GM12892 (cell line): ENCODE results near the gene LLGL2.

Source experiments
- DNase-seq: peaks from one replicate; pipeline ENCODE4 v3.0.0; 2011; ENCODE audit not compliant: insufficient read length
- FAIRE-seq: peaks from 2 replicates; lab custom pipeline; 2011; peaks lifted over from hg19 to GRCh38; lab: Jason Lieb, UNC
- POLR2A ChIP-seq: IDR thresholded peaks from 2 replicates; pipeline ENCODE4 v1.6.1; 2011; ENCODE audit warnings: low read depth, low read length, control low read depth
- POLR2AphosphoS5 ChIP-seq: IDR thresholded peaks from 2 replicates; pipeline ENCODE4 v1.6.1; 2011; ENCODE audit warnings: low read depth, low read length, control low read depth
- TAF1 ChIP-seq: IDR thresholded peaks from 2 replicates; pipeline ENCODE4 v1.6.1; 2011; ENCODE audit warnings: low read depth, mild to moderate bottlenecking, control low read depth, low read length, borderline replicate concordance

Gene LLGL2

DNA sequence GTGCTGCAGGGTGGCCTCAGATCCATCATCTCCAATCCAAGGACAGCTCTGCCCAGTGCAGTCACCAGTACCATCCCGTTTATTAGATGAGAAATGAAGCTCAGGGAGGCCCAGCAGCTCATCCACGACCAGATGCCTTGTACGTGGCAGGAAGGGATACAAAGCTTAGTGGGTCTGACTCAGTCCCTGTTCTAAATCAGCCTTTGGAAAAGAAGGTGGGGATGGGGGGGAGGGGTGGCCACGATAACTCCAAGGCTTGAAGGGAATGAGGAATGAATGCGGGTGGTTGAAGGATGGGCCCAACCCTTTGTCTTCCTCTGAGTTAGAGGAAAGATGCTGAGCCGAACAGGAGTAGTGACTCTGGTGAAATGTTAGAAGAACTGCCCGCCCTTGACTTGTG is 25.8 kb downstream of the LLGL2 start:
- FAIRE-seq (no peak), DNase-seq (no peak)
- TF ChIP-seq TAF1 (no peak), POLR2A (no peak), POLR2AphosphoS5 (no peak)

DNA sequence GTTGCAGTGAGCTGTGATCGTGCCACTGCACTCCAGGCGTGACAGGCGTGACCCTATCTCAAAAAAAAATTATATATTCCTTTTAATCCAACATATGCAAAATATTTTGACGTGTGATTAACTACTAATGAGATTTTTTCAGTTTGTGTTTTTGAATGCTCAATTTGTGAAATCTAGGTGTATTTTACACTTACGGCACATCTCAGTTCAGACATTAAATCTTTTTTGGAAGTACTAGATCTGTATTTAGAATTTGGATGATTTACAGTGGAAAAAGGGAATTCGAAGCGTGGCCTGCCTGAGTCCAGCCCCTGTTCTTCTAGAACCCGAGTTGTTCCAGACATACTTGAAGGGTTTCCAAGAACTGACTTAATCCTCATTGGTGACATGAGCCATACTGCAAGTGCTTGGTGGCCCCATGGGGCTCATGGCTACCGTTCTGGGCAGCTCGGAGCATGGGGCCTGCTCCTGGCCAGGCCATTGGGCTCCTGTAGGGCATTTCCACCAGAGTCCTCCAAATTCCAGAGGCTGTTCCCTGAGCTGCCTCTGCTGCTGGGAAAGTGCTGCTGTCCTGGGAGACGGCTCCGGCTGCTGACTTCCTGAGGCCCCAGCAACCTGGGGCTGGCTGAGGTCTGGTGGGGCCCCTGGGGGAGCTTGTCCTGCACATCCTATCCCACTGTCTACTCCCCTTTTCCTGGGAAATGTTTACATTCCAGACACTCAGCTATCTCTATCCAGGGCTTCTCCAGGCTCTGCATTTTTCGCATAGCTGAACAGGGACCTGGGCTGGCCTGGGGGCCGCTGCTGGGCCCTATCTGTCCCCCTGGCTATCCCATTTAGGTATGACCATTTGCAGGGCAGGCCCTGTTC is 27.2 kb downstream of the LLGL2 start:
- TF ChIP-seq POLR2AphosphoS5 (no peak), TAF1 (no peak), POLR2A (no peak)
- DNase-seq (no peak), FAIRE-seq (no peak)

DNA sequence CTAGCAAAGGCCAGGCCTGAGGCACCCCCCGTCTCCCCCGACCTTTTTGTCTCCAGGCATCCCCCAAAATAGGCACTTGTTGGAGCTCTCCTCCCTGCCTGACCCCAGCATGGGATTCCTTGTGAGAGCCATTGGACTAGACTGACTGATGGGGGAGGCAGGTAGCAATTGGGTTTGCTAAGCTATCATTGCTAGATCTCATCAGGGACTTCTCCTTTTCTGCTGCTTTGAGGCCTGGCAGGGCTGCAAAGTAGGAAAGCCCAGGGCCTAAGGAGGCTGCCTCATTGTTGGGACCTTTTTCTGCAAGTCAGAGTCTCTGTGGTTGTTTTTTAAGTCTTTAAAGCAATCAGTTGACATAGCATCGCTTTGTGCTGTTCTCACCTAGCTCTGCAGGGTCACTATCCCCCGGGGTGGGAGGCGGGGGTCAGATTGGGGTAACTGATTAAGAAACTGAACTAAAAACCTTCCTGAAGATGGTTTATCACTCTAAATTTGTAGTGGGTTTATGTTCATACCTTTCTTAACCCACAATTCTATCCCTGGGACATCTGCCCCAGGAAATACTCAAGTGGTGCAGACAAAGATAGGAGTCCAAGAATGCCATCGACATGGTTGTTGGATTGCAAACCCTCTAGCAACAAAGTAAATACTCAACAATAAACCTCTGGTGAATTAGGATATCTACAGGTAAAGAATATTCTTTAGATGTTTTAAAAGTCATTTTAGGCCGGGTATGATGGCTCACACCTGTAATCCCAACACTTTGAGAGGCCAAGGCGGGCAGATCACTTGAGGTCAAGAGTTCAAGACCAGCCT is 28.0 kb downstream of the LLGL2 start:
- DNase-seq (no peak), FAIRE-seq (no peak)
- TF ChIP-seq TAF1 (no peak), POLR2AphosphoS5 (no peak), POLR2A (no peak)

GRCh38 chr17:75555679-75556153 is 30.2 kb downstream of the LLGL2 start:
- TF ChIP-seq POLR2A (no peak), TAF1 (no peak), POLR2AphosphoS5 (no peak)
- no peak for FAIRE-seq
- DNase-seq = no peak

DNA sequence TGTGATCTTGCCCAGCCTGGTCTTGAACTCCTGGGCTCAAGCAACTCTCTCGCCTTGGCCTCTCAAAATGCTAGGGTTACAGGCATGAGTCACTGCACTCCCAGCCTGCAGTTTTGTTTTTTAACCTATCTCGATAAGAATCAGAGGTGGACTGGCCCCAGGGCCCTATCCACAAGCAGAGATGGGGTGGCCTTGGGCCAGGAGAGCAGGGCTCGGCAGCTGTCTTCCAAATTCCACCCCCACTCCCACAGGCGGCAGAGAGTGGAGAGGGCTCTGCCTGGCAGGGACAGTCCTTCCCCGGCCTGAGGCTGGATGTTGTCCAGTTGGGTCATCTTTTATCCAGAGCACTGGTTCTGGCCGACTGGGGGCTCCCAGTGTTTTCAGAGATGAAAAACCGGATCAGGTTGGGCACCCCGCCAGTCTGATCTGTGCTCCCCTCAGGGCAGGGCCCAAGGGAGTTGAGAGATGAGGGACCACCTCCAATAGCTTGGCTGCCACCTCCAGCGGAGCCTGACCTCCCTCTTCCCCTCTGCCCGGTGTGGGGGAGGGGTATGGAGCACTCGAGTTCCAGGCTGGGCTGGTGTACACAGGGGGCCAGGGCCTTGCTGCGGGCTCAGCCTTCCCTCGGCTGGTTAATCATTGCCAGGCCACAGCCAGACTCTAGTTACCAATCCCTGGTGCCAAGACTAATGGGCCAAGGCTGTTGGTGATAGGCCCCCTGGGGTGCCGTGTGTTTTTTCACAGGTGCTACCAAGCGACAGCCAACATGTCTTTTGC is 31.8 kb downstream of the LLGL2 start:
- FAIRE-seq (no peak), DNase-seq (no peak)
- no peak for TF ChIP-seq TAF1
- TF ChIP-seq POLR2AphosphoS5 = no peak
- no peak for TF ChIP-seq POLR2A

DNA sequence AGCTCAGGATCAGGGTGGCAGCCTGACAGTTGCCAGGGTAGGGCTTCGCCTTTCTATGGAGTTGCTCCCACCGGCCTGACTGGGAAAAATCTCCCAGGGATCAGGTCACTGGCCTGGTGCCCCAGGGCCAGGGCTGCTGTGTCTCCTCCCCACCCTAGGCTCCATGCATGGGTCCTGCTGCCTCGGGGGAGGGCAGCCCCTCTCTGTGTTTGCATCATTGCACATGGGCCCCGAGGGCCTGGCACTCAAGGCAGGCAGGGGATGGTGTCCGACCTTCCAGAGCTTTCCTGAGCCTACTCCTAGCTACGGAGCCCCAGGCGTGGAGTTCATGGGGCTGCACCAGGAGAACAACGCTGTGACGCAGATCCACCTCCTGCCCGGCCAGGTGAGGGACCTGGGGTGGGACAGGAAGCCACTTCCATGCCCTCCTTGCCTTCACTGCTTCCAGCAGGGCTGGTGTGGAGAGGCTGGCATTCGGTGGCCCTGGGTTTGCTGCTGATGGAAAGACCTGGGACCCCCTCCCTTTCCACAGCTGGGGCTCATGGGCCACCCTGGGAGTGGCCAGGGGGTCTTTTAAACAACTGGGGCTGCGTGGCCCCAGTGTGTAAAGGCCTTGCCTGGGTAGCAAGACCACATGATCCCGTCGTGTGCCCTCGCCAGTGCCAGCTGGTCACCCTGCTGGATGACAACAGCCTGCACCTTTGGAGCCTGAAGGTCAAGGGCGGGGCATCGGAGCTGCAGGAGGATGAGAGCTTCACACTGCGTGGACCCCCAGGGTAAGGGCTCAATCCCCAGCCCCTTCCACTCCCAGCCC is 32.6 kb downstream of the LLGL2 start:
- DNase-seq (no peak), FAIRE-seq (no peak)
- no peak for TF ChIP-seq POLR2A
- no peak for TF ChIP-seq POLR2AphosphoS5
- TF ChIP-seq TAF1 = no peak

DNA sequence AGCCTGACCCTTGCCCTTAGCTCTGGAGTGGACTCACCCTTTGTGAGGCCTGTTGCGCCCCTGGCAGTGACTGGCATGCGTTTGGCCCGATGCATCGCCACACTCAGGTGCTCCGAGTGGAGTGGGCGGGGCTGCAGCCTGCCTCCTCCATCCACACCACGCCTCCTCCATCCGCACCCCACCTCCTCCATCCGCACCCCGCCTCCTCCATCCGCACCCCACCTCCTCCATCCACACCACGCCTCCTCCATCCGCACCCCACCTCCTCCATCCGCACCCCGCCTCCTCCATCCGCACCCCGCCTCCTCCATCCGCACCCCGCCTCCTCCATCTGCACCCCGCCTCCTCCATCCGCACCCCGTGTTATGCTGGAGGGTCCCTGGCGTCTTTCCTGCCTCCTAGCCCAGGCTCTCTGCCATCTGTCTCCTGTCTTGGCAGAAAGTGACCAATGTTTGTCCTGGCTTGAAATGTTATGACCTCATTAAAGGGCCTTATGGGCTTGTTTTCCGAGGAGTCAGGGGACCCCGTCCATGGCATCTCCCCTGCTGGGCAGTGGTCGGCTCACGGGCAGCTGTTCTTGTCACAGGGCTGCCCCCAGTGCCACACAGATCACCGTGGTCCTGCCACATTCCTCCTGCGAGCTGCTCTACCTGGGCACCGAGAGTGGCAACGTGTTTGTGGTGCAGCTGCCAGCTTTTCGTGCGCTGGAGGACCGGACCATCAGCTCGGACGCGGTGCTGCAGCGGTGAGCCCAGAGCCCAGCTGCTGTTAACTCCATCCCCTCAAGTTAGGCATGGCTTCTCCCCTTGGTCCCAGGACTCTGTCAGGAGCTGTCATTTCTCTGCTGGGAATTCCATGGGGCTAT is 33.4 kb downstream of the LLGL2 start:
- TF ChIP-seq POLR2A = no peak
- no peak for TF ChIP-seq POLR2AphosphoS5
- no peak for TF ChIP-seq TAF1
- DNase-seq (no peak), FAIRE-seq (no peak)

DNA sequence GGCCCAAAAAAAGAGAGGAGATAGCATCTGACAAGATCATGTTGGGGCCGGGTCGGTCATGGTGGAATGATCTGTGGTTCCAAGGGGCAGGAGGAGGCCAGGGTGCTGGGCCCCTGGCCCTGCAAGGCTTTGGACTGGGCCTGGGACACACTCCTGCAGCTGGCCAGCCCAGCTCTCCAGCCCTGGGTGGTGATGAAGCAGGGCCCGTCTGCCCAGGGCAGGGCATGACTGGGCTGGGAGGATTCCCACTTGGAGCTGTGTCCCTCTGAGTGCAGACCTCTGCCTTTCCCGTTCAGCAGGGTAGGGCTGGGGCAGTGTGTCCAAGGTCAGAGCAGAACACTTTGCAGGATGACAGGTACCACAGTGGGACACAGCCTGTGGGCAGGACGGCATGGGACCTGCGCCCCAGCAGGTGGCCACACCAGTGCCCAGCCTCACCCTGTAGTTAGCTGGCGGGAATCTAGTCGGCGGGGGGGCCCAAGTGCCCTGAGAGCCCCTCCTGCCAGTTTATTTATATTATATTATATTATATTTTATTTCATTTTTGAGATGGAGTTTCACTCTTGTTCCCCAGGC is 34.5 kb downstream of the LLGL2 start:
- FAIRE-seq (no peak), DNase-seq (no peak)
- TF ChIP-seq POLR2A (no peak), POLR2AphosphoS5 (no peak), TAF1 (no peak)

DNA sequence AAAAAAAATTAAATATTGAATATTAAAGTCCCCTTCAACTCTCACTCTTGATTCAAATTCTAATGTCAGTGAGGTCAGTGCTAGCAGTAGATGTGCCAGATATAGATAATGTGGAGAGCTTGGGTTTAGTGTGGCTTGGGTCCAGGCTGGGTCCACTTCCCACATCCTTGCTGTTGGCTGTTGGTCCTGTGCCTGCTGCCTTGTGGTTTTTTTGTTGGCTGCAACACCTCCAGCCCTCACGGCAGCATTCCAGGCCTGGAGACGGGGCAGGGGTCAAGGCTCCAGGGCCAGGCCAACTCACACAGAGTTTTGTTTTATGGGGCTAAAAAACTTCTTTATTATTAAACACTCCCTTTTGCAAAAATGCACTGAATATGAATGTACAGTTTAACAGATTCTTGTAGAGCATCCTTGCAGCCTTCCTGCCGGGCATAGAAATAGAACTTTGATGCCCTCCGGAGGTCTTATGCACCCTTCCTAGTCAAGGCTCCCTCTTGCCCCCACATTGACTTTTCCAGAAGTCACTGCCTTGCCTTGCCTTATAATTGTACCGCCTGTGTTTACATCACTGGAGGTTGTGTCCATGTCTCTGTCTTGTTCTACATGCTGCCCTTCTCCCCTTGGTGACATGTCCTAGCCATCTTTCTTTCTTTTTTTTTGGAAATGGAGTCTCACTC is 36.6 kb downstream of the LLGL2 start:
- FAIRE-seq (no peak), DNase-seq (no peak)
- no peak for TF ChIP-seq POLR2AphosphoS5
- no peak for TF ChIP-seq TAF1
- TF ChIP-seq POLR2A = no peak

GRCh38 chr17:75563063-75563758 is 37.7 kb downstream of the LLGL2 start:
- DNase-seq = no peak
- TF ChIP-seq POLR2A (no peak), TAF1 (no peak), POLR2AphosphoS5 (no peak)
- FAIRE-seq = no peak
